Kidney (tissue), 14 donors: ENCODE data around the gene ARHGAP26. TPM values are rescaled to one million over a fixed set of nuclear protein-coding genes. Genes with fewer than 3 reads are reported as not detected.

Source experiments
- DNase-seq, 5 donors: peaks; one replicate each; pipeline ENCODE4 v3.0.0-alpha.2; 2013 to 2020
- FAIRE-seq: peaks from 2 replicates; lab custom pipeline; 2012; peaks lifted over from hg19 to GRCh38; lab: Jason Lieb, UNC
- H3K27ac ChIP-seq, 2 donors: one replicate each; pipeline ENCODE4 v1.7.0; 2013; ENCODE audit warnings: low read depth in 2 of 2, low read length in 2 of 2, inconsistent platforms in 1 of 2
- H3K27me3 ChIP-seq: one replicate; pipeline ENCODE4 v1.7.1; 2013; ENCODE audit warnings: low read length, inconsistent platforms; ENCODE audit not compliant: control insufficient read depth, insufficient read depth
- H3K36me3 ChIP-seq, 3 donors: one replicate each; pipeline versions ENCODE4 v1.7.0 to v1.7.1; 2013; ENCODE audit warnings: low read length in 3 of 3, control low read depth in 1 of 3, inconsistent platforms in 1 of 3; ENCODE audit not compliant: insufficient read depth in 3 of 3, control insufficient read depth in 2 of 3
- H3K4me1 ChIP-seq, 3 donors: one replicate each; pipeline versions ENCODE4 v1.7.0 to v1.7.1; 2013; ENCODE audit warnings: low read length in 3 of 3, inconsistent platforms in 1 of 3, low read depth in 1 of 3; ENCODE audit not compliant: control insufficient read depth in 2 of 3, insufficient read depth in 2 of 3
- H3K4me3 ChIP-seq, 3 donors: one replicate each; pipeline versions ENCODE4 v1.7.0 to v1.8.1; 2013; ENCODE audit warnings: low read length in 3 of 3, control low read depth in 1 of 3, inconsistent platforms in 1 of 3
- H3K9ac ChIP-seq, 3 donors: one replicate each; pipeline versions ENCODE4 v1.7.0 to v1.7.1; 2013; ENCODE audit warnings: low read length in 3 of 3, control low read depth in 1 of 3, inconsistent platforms in 1 of 3
- H3K9me3 ChIP-seq, 3 donors: one replicate each; pipeline versions ENCODE4 v1.7.0 to v1.7.1; 2013; ENCODE audit warnings: low read length in 3 of 3, control low read depth in 1 of 3, inconsistent platforms in 1 of 3; ENCODE audit not compliant: control insufficient read depth in 2 of 3, insufficient read depth in 1 of 3
- intact Hi-C: fragments of 100-400 bp; cut with DNase I; formaldehyde crosslinking; loops from one replicate; pipeline ENCODE4 v1.11.1; 2022
- polyA plus RNA-seq: library from polyadenylated mRNA; stranded (reverse); fragments of 350-450 nt; fragmentation: Illumina TruSeq; extraction: RNeasy Lipid Tissue Mini Kit (QIAGEN cat#74804); gene quantifications from one replicate; pipeline ENCODE4 v1.2.3, GENCODE V29; 2014; ENCODE audit warnings: low read depth, low replicate concordance; ENCODE audit not compliant: insufficient read depth
- total RNA-seq: library from RNA; stranded (reverse); fragmentation: NEBNext Ultra II Directional; extraction: Animal tissue kit (Norgen Biotek cat#: 25700); gene quantifications from one replicate; pipeline ENCODE4 v1.2.1, GENCODE V29; 2021
- TF ChIP-seq, protein P1 (sequence below): IDR thresholded peaks from 3 replicates; pipeline ENCODE4 v1.5.1; 2012; ENCODE audit warnings: mild to moderate bottlenecking, moderate library complexity, borderline replicate concordance; ENCODE audit not compliant: insufficient read depth; ENCODE audit errors: extremely low read depth
- donor health status: control.
- donor health status: control.
- donor health status: control.
- donor health status: control.
- donor health status: control.
- donor health status: DM: yes; HTN: yes; CAD: no.
- donor health status: Normal renal cell carcinoma (clear cell type).

Gene ARHGAP26
- total and polyA plus RNA-seq, 2 donors from 2014 or later = 2.5 to 85.7 TPM

DNA sequence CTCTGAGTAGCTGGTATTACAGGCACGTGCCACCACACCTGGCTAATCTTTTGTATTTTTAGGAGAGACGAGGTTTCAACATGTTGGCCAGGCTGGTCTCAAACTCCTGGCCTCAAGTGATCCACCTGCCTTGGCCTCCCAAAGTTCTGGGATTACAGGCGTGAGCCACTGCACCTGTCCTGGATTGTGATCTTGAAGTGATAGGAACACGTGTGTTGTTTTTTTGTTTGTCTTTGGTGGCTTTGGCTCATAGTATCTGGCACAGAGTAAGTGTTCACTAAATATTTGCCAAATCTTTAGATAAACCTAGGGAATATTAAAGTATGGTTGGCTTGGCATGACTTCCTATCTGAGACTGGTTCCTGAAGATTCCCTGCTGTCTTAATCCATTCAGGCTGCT, 172.7 kb downstream of the ARHGAP26 start:
- Histone ChIP-seq H3K9ac (no peak overlapping the region), H3K4me3 (no peak overlapping the region), H3K27me3 (no peaks in the 10 kb centered on the region), H3K27ac (no peak overlapping the region), H3K9me3 (no peaks in the 10 kb centered on the region), H3K4me1 (no peaks in the 10 kb centered on the region), H3K36me3 (no peaks in the 10 kb centered on the region)
- intact Hi-C loops = no loop called here
- no peak for DNase-seq
- FAIRE-seq = no peak
- TF ChIP-seq, protein P1, sequence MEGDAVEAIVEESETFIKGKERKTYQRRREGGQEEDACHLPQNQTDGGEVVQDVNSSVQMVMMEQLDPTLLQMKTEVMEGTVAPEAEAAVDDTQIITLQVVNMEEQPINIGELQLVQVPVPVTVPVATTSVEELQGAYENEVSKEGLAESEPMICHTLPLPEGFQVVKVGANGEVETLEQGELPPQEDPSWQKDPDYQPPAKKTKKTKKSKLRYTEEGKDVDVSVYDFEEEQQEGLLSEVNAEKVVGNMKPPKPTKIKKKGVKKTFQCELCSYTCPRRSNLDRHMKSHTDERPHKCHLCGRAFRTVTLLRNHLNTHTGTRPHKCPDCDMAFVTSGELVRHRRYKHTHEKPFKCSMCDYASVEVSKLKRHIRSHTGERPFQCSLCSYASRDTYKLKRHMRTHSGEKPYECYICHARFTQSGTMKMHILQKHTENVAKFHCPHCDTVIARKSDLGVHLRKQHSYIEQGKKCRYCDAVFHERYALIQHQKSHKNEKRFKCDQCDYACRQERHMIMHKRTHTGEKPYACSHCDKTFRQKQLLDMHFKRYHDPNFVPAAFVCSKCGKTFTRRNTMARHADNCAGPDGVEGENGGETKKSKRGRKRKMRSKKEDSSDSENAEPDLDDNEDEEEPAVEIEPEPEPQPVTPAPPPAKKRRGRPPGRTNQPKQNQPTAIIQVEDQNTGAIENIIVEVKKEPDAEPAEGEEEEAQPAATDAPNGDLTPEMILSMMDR = no peak

DNA sequence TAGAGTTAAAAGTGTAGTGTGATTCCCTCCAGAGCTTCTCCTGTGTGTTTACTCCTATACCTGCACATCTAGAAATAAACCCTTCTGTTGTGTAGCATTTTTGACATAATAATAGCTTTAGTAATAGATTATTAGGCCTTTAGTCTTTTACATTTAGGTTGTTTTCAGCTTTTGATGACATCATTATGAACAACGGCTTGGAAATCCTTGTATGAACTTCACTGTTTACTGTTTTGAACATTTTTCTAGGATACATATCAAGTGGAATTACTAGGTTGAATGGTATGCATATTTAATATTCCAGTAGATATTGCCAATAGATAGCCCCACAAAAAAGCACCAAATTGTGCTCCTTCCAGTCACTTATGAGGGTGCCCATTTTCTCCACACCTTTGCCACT, 174.0 kb downstream of the ARHGAP26 start:
- intact Hi-C loops = no loop called here
- no peaks in the 10 kb centered on the region for H3K36me3 ChIP-seq
- FAIRE-seq (no peak), DNase-seq (no peak)
- no peaks in the 10 kb centered on the region for H3K27me3 ChIP-seq
- H3K4me1 ChIP-seq = no peaks in the 10 kb centered on the region
- TF ChIP-seq, protein P1 = no peak
- no peaks in the 10 kb centered on the region for H3K9me3 ChIP-seq
- H3K9ac ChIP-seq = no peak overlapping the region
- H3K27ac ChIP-seq = no peak overlapping the region
- H3K4me3 ChIP-seq = no peak overlapping the region

DNA sequence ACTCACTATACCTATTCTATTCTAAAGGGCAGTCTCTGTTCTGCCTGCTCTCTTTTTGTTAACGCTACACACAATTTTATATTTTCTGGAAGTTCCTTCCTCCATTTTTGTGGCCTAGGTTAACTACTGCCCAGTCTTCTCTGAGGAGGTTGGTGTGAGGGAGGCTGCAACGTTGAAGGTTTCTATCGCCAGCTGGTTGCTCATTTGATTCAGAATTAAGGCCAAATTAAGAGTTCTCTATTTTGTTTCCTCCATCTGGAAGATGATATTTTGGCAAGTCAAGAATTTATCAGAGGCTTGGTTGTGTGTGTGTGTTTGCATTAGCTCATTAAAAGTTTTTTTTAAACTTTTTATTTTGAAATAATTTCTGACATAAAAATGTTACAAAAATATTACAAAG, 175.1 kb downstream of the ARHGAP26 start:
- Histone ChIP-seq H3K4me1 (no peaks in the 10 kb centered on the region), H3K36me3 (no peaks in the 10 kb centered on the region), H3K4me3 (no peak overlapping the region), H3K27me3 (no peaks in the 10 kb centered on the region), H3K9me3 (no peaks in the 10 kb centered on the region), H3K9ac (no peak overlapping the region), H3K27ac (no peak overlapping the region)
- TF ChIP-seq, protein P1 = no peak
- intact Hi-C loops = no loop called here
- no peak for DNase-seq
- no peak for FAIRE-seq

DNA sequence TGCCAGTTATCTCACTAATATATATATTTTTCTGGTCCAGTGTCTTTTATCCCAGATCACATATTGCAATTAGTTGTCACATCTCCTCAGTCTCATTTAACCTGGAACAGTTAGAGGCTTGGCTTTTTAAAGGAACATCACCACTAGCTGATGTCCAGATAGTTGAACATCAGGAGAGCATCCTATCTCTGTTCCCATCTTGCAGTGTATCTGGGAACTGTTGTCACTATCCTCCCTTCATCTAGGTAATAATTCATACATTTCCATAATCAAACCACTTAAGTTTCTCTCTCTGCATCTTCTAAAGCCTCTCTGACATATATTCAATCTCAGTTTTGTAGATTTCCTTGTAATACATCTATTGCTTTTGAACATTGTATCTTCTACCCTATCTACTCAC, 175.7 kb downstream of the ARHGAP26 start:
- Histone ChIP-seq H3K4me3 (no peak overlapping the region), H3K27ac (no peak overlapping the region), H3K36me3 (no peaks in the 10 kb centered on the region), H3K9ac (no peak overlapping the region), H3K9me3 (no peaks in the 10 kb centered on the region), H3K27me3 (no peaks in the 10 kb centered on the region), H3K4me1 (no peaks in the 10 kb centered on the region)
- intact Hi-C loops = no loop called here
- DNase-seq (no peak), FAIRE-seq (no peak)
- TF ChIP-seq, protein P1 = no peak
